ENCODE results near the gene BDH1.

DNA sequence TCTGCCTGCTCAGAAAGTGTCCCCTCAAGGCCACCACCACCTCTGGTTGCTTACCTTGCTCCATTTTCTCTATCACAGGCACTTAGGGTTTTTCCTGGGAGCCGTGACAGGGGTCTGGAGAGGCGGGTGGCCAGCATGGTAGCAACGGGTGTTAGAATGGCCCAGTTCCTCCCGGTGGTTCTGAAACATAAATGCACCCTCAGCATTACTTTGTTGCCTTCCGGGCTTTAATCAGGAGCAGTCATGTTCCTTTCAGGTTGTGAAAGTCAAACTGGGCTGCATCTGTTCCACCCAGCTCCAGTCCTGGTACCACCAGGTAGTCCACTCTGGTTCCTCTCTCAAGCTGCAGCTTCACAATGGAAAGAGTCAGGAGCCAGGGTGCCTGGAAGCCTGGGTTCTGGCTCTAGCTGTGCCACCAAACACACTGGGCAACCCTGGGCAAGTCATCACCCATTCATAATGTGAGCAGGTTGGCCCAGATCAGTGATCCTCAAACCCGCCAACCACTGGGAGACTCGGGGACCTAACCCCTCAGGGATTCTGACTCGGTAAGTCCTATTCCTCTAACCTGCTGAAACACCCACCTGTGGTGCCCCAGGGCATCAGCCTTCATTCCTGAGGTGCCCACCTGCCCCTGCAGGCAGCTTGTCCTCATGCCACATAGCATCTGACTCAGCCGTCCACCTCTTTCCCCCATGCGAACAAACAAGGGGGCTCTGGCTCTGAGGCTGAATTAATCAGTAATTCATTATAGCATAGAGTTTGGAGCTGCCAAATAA lies 9.3 kb downstream of the BDH1 start:
- TF ChIP-seq, protein P1, sequence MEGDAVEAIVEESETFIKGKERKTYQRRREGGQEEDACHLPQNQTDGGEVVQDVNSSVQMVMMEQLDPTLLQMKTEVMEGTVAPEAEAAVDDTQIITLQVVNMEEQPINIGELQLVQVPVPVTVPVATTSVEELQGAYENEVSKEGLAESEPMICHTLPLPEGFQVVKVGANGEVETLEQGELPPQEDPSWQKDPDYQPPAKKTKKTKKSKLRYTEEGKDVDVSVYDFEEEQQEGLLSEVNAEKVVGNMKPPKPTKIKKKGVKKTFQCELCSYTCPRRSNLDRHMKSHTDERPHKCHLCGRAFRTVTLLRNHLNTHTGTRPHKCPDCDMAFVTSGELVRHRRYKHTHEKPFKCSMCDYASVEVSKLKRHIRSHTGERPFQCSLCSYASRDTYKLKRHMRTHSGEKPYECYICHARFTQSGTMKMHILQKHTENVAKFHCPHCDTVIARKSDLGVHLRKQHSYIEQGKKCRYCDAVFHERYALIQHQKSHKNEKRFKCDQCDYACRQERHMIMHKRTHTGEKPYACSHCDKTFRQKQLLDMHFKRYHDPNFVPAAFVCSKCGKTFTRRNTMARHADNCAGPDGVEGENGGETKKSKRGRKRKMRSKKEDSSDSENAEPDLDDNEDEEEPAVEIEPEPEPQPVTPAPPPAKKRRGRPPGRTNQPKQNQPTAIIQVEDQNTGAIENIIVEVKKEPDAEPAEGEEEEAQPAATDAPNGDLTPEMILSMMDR (IDR thresholded peaks at IDR 0.05; ENCODE audit: insufficient read depth, low read length, poor library complexity, severe bottlenecking) = no peak
- TF ChIP-seq EZH2phosphoT487 (conservative IDR thresholded peaks at IDR 0.05; ENCODE audit: low read length) = no peak

Data from SU-DHL-6 (cell line).